HEK293 (cell line): ENCODE measurements around the gene GRK5.

ENCODE experiments used
- CTCF ChIA-PET: fragments of 350-600 bp; formaldehyde crosslinking; extraction: SDS; loops from one replicate; lab custom pipeline; 2021; ENCODE audit warnings: antibody characterized with exemption; lab: Yijun Ruan, JAX
- POLR2A ChIA-PET: fragments of 300-600 bp; formaldehyde crosslinking; extraction: SDS; loops from one replicate; lab custom pipeline; 2020; ENCODE audit warnings: antibody characterized with exemption, inconsistent platforms; lab: Yijun Ruan, JAX
- H3K27ac ChIP-seq: fragments of 200-500 bp; sonication (Bioruptor generic); 2 replicates; pipeline ENCODE4 v1.5.1; 2014; ENCODE audit warnings: low read depth, low read length, control low read depth, inconsistent platforms; ENCODE audit errors: extremely low read depth
- H3K36me3 ChIP-seq, 2 experiments: fragments of 200-500 bp in 1 of 2; sonication (Bioruptor generic) in 1 of 2; 1 replicate in 1 of 2; 2 replicates in 1 of 2; pipeline ENCODE4 v1.5.1; 2014 to 2017; ENCODE audit warnings: inconsistent platforms in 2 of 2, low read length in 2 of 2; ENCODE audit not compliant: control insufficient read depth in 2 of 2, insufficient read depth in 1 of 2
- H3K4me1 ChIP-seq: fragments of 200-500 bp; sonication (Bioruptor generic); 2 replicates; pipeline ENCODE4 v1.5.1; 2014; ENCODE audit warnings: mild to moderate bottlenecking, low read length, inconsistent platforms; ENCODE audit not compliant: control insufficient read depth, insufficient read depth
- H3K4me3 ChIP-seq: 2 replicates; pipeline ENCODE4 v1.5.1; 2011; ENCODE audit warnings: low read depth, mild to moderate bottlenecking, control low read depth, low read length, moderate library complexity
- H3K9me3 ChIP-seq: fragments of 200-500 bp; sonication (Bioruptor generic); 2 replicates; pipeline ENCODE4 v1.5.1; 2014; ENCODE audit warnings: low read depth, low read length, inconsistent platforms; ENCODE audit not compliant: control insufficient read depth, insufficient read depth
- MZF1 ChIP-seq: fragments of 450-650 bp; formaldehyde crosslinking; IDR thresholded peaks from 2 replicates; pipeline ENCODE4 v1.5.1; 2017; ENCODE audit warnings: missing biosample characterization, missing genetic modification characterization, borderline replicate concordance
- YY2 ChIP-seq: fragments of 450-650 bp; formaldehyde crosslinking; IDR thresholded peaks from 2 replicates; pipeline ENCODE4 v1.5.1; 2016; ENCODE audit warnings: missing biosample characterization, missing genetic modification characterization
- ZBTB10 ChIP-seq: fragments of 450-650 bp; formaldehyde crosslinking; IDR thresholded peaks from 2 replicates; pipeline ENCODE4 v1.5.1; 2016; ENCODE audit warnings: missing biosample characterization, missing genetic modification characterization
- ZBTB48 ChIP-seq: fragments of 450-650 bp; formaldehyde crosslinking; IDR thresholded peaks from 2 replicates; pipeline ENCODE4 v1.5.1; 2016; ENCODE audit warnings: missing biosample characterization, missing genetic modification characterization
- ZBTB7A ChIP-seq: fragments of 450-650 bp; formaldehyde crosslinking; IDR thresholded peaks from 2 replicates; pipeline ENCODE4 v1.5.1; 2016; ENCODE audit warnings: low read depth, missing biosample characterization, missing genetic modification characterization
- ZNF146 ChIP-seq: fragments of 450-650 bp; formaldehyde crosslinking; IDR thresholded peaks from 2 replicates; pipeline ENCODE4 v1.5.1; 2016; ENCODE audit warnings: missing biosample characterization, missing genetic modification characterization
- ZNF175 ChIP-seq: fragments of 450-650 bp; formaldehyde crosslinking; IDR thresholded peaks from 2 replicates; pipeline ENCODE4 v1.5.1; 2016; ENCODE audit warnings: missing biosample characterization, missing genetic modification characterization
- ZNF211 ChIP-seq: fragments of 450-650 bp; formaldehyde crosslinking; IDR thresholded peaks from 2 replicates; pipeline ENCODE4 v1.5.1; 2016; ENCODE audit warnings: low read depth, missing biosample characterization, missing genetic modification characterization
- ZNF426 ChIP-seq: fragments of 450-650 bp; formaldehyde crosslinking; IDR thresholded peaks from 2 replicates; pipeline ENCODE4 v1.5.1; 2017; ENCODE audit warnings: missing biosample characterization, missing genetic modification characterization, mild to moderate bottlenecking, inconsistent platforms, moderate library complexity
- ZNF449 ChIP-seq: fragments of 450-650 bp; formaldehyde crosslinking; IDR thresholded peaks from 2 replicates; pipeline ENCODE4 v1.5.1; 2017; ENCODE audit warnings: missing biosample characterization, mild to moderate bottlenecking, missing genetic modification characterization, moderate library complexity
- ZNF488 ChIP-seq: fragments of 450-650 bp; formaldehyde crosslinking; IDR thresholded peaks from 2 replicates; pipeline ENCODE4 v1.5.1; 2016; ENCODE audit warnings: missing biosample characterization, missing genetic modification characterization
- ZNF514 ChIP-seq: fragments of 450-650 bp; formaldehyde crosslinking; IDR thresholded peaks from 2 replicates; pipeline ENCODE4 v1.5.1; 2016; ENCODE audit warnings: missing biosample characterization, missing genetic modification characterization
- ZNF529 ChIP-seq: fragments of 450-650 bp; formaldehyde crosslinking; IDR thresholded peaks from 2 replicates; pipeline ENCODE4 v1.5.1; 2017; ENCODE audit warnings: missing genetic modification characterization, missing biosample characterization; ENCODE audit not compliant: insufficient replicate concordance
- ZNF585B ChIP-seq: fragments of 450-650 bp; formaldehyde crosslinking; IDR thresholded peaks from 2 replicates; pipeline ENCODE4 v1.5.1; 2016; ENCODE audit warnings: missing biosample characterization, missing genetic modification characterization
- ZNF776 ChIP-seq: fragments of 450-650 bp; formaldehyde crosslinking; IDR thresholded peaks from 2 replicates; pipeline ENCODE4 v1.5.0; 2017; ENCODE audit warnings: missing biosample characterization, missing genetic modification characterization, borderline replicate concordance
- ZSCAN23 ChIP-seq: fragments of 450-650 bp; formaldehyde crosslinking; IDR thresholded peaks from 2 replicates; pipeline ENCODE4 v1.5.1; 2016; ENCODE audit warnings: missing biosample characterization, missing genetic modification characterization
- ZSCAN5A ChIP-seq: fragments of 450-650 bp; formaldehyde crosslinking; IDR thresholded peaks from 2 replicates; pipeline ENCODE4 v1.5.1; 2016; ENCODE audit warnings: missing biosample characterization, missing genetic modification characterization
- TF ChIP-seq, protein P1 (sequence below): fragments of 450-650 bp; formaldehyde crosslinking; IDR thresholded peaks from 2 replicates; pipeline ENCODE4 v1.5.1; 2017; ENCODE audit warnings: missing biosample characterization, missing genetic modification characterization

The GRK5 gene

GRCh38 chr10:119469846-119470245 lies 262.5 kb downstream of the GRK5 start:
- ChIA-PET CTCF (interaction anchor here (0.6 to 1.3 kb wide), 5 partner anchors 25 to 272 kb away, joined by 3 to 4 read pairs (median 3); no protein-coding TSS in a partner anchor), POLR2A (interaction anchor here (0.6 kb wide), 1 partner anchor 11 kb away, joined by 5 read pairs; no protein-coding TSS in a partner anchor)
- H3K4me3 ChIP-seq: no peak overlapping the region
- H3K27ac ChIP-seq: no peak overlapping the region
- H3K9me3 ChIP-seq: no peaks in the 10 kb centered on the region
- no peaks in the 10 kb centered on the region for H3K4me1 ChIP-seq
- no peaks in the 10 kb centered on the region for H3K36me3 ChIP-seq
- TF ChIP-seq ZBTB10 (tag by site-specific recombination) (no peak), YY2 (tag by site-specific recombination) (no peak), ZNF776 (tag by site-specific recombination) (no peak), ZSCAN23 (tag by site-specific recombination) (no peak), ZNF585B (tag by site-specific recombination) (no peak), ZNF426 (no peak), MZF1 (tag by site-specific recombination) (no peak), ZNF175 (no peak), ZNF449 (tag by site-specific recombination) (no peak), ZNF529 (tag by site-specific recombination) (no peak), ZNF488 (tag by site-specific recombination) (no peak), ZBTB48 (no peak), ZBTB7A (tag by site-specific recombination) (no peak), ZSCAN5A (tag by site-specific recombination) (no peak), ZNF146 (tag by site-specific recombination) (no peak), ZNF211 (tag by site-specific recombination) (no peak), ZNF514 (tag by site-specific recombination) (no peak)
- TF ChIP-seq, protein P1, sequence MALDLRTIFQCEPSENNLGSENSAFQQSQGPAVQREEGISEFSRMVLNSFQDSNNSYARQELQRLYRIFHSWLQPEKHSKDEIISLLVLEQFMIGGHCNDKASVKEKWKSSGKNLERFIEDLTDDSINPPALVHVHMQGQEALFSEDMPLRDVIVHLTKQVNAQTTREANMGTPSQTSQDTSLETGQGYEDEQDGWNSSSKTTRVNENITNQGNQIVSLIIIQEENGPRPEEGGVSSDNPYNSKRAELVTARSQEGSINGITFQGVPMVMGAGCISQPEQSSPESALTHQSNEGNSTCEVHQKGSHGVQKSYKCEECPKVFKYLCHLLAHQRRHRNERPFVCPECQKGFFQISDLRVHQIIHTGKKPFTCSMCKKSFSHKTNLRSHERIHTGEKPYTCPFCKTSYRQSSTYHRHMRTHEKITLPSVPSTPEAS (tag by site-specific recombination): no peak
- TF ChIP-seq, all 188 proteins: peak for 0
